Esophagus mucosa (tissue), 1 donor: ENCODE data around the gene PPP1R9A. TPM values are rescaled to one million over a fixed set of nuclear protein-coding genes. Genes with fewer than 3 reads are reported as not detected.
A peak's percentile ranks its signal among the peaks of the same experiment; 100 is the strongest.

Source experiments
- ATAC-seq: fragments of 200-7000 bp; cut with Tn5 transposase; one replicate; pipeline ENCODE4 v1.9.1; 2020
- total RNA-seq: library from RNA; stranded (reverse); gene quantifications from one replicate; pipeline ENCODE4 v1.2.4, GENCODE V29; 2023
- donor health status: DM: yes; HTN: yes; CAD: no.

Gene PPP1R9A
- total RNA-seq, 1 donor from 2014 or later = 0.36 TPM

- no peak for ATAC-seq
These were observed 194.0 kb downstream of the PPP1R9A start for GRCh38 chr7:95101422-95101821.

DNA sequence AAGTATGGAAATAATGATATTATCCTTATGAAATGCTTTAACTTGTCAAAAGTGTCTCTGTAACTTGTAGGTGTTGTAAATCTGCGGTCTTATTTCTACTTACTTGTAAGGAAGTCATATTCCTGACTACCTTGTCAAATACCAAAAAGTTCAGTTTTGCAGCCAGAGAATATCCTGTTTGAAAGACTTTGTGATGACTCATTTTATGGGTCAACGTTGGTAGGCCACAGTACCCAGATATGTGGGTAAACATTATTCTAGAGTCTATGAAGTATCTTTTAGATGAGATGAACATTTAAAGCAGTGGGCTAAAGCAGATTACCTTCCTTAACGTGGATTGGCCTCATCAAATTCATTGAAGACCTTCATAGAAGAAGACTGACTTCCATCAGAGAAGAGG lies 195.3 kb downstream of the PPP1R9A start:
- no peak for ATAC-seq

DNA sequence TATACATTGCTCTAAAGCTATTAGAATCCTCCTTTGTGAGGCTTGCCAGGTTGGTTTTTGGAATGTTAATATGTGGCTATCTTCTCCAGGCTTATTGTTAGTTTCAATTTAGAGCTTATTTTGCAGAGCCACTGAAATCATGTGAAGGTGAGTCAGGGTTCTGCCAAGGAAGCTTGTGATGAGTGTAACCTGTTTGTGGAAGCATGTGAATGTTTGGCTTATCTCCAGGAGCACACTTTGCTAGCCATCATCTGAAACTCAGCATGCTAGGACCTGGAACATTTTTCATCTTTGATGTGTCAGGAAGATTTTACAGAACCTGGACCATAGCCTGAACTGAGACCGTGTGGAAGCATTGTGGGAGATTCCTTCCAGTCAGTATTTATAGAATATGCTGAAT lies 197.3 kb downstream of the PPP1R9A start:
- no peak for ATAC-seq

DNA sequence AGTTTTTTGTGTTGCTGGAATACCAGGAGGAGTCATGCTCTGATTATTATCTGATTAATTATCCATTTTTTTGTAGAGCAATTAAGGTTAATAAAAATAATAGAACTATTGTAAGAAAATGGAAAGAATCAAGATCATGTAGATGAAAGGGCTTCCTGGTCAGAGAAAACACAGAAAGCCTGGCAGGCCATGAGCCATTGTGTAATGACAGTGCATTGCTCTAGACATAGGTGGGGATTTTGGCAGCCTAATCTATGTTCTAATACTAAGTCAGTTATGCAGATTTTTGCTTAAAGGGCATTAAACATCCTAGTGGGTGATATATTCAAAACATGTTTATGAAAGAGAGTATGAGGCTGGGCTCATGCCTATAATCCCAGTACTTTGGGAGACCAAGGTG lies 198.2 kb downstream of the PPP1R9A start:
- no peak for ATAC-seq

DNA sequence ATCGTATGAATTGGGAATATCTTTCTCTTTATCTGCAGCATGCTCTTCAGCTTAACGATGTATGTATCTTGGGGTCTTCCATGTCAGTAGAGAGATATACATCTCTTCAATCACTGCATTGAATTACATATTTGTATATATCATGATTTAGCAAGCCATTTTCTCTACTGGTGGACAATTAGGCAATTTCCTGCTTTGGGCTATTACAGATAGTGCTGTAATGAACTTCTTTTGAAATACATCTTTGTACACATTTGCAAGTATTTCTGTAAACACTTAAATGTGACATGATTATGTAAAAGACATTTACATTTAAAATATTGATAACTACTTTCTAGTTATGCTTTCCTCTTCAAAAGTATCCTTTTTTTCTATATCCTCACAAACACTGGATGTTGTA lies 199.0 kb downstream of the PPP1R9A start:
- ATAC-seq = no peak

DNA sequence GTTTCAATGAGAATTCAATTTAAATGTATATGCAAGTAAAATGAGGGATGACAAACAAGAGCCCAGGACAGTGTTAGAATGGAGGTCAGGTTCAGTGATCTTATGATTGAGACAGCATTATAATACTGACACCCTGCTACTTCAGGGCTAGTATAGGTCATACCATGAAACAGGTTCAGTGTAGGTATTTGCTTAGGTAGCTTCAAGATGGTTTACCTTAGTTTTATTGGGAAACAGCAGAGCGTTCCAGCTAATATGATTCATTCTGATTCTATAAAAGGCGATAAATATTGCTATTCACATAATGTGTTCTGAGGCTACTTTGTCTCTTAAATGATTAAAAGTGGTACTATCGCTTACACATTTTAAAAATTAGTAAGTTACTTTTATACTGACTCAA lies 203.3 kb downstream of the PPP1R9A start:
- ATAC-seq = no peak

DNA sequence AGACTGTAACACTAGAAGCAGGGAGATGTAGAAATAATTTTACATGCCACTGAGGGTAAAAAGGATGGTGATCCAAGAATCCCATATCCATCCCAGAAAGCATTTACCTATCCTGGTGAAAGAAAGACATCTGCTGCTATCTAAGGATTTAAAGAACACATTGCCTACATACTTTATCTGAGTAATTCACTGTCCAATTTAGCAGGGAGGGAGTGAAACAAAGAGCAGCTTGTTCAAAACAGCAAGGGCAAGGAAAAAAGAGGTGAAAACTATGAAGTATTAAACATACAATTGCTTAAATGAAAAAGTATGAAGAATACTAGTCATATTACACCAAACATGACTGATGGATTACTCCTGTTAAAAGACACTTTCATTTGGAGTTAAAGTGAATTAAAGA lies 206.2 kb downstream of the PPP1R9A start:
- ATAC-seq = no peak

DNA sequence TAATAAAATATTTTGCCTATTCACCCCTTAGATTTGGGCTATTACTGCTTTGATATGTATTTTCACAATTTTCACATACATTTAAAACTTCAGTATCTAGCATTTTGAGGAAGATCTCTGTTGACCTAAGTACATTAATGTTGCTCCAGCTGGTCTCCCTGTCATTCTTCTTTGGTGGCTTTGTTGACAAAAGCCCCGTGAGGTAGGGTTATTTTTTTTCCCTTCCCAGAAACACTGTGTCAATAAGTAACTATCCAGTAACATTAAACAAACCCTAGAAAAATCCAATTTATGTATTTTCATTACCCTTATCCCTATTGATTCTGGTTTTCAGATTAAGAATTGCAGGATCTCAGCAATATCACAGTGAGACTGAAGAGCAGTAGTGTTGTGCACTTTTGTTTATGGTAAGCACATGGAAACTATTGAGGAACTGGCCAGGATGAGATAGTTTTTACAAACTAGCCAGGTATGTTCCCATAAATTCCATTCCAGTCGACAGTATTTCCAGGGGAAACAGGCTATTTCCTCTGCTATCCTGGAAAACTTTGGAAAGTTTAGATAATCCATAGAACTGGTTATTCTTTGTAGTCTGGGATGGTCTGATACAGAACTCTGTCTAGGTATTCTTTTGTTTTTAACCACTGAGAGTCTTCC lies 218.8 kb downstream of the PPP1R9A start:
- no peak for ATAC-seq

GRCh38 chr7:95132500-95132899 lies 225.1 kb downstream of the PPP1R9A start:
- no peak for ATAC-seq

GRCh38 chr7:95139922-95140321 lies 232.5 kb downstream of the PPP1R9A start:
- ATAC-seq = no peak

GRCh38 chr7:95141755-95142154 lies 234.4 kb downstream of the PPP1R9A start:
- no peak for ATAC-seq

DNA sequence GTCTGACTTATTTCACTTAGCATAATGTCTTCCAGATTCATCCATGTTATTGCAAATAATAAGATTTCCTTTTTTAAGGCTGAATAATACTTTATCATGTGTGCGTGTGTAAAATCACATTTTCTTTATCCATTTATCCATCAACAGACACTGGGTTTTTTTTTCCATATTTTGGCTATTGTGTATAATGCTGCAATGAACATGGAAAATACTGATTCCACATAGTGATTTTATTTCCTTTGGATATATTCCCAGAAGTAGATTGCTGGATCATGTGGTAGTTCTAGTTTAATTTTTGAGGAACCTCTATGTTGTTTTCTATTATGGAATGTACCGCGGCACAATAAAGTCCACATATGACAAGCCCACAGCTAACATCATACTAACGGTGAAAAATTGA lies 236.9 kb downstream of the PPP1R9A start:
- no peak for ATAC-seq

- ATAC-seq = peak; percentile 62
These were observed 248.6 kb downstream of the PPP1R9A start for GRCh38 chr7:95155965-95156364.

- no peak for ATAC-seq
These were observed 250.0 kb downstream of the PPP1R9A start for GRCh38 chr7:95157381-95157780.

- no peak for ATAC-seq
These were observed 262.3 kb downstream of the PPP1R9A start for GRCh38 chr7:95169678-95170077.

DNA sequence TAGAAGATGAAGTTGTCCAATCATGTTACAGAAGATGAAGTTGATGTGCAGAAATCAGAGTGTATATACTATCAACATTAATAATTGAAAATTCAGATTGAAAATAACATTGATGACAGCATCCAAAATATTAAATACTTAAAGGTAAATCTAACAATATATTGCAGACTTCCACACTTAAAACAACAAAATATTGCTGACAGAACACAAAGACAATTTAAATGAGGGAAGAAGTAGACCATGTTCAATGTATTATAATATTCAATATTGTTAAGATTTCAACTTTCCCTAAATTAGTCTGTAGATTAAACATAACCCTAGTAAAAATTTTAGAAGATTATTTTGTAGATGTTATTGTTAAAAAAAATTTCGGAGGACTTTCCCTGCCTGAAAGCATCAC lies 265.0 kb downstream of the PPP1R9A start:
- no peak for ATAC-seq

DNA sequence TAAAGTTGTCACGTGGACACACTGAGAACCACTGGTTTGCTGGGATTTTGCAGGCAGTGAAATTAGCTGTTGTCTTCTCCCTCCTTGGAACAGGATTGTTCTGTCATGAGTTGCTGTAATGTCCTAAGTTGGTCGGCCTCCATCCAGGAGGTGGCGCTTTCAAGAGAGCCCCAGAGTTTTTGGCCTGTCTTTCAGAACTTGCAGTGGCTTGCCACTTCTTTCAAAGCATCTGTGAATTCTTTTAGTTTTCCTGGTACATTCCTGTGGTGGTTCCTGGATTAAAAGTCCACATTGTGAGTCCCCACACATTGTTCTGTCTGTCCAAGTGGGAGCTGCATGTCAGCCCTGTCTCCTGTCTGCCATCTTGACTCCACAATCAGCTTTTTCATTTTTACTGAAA lies 283.1 kb downstream of the PPP1R9A start:
- ATAC-seq = no peak

- ATAC-seq = no peak
These were observed 284.4 kb downstream of the PPP1R9A start for GRCh38 chr7:95191795-95192194.

GRCh38 chr7:95198863-95199262 lies 291.5 kb downstream of the PPP1R9A start:
- ATAC-seq = no peak

GRCh38 chr7:95199779-95200558 lies 292.6 kb downstream of the PPP1R9A start:
- no peak for ATAC-seq

- ATAC-seq = no peak
These were observed 293.3 kb downstream of the PPP1R9A start for GRCh38 chr7:95200741-95201140.

GRCh38 chr7:95201727-95202126 lies 294.3 kb downstream of the PPP1R9A start:
- no peak for ATAC-seq

- no peak for ATAC-seq
These were observed 297.2 kb downstream of the PPP1R9A start for GRCh38 chr7:95204618-95205017.

DNA sequence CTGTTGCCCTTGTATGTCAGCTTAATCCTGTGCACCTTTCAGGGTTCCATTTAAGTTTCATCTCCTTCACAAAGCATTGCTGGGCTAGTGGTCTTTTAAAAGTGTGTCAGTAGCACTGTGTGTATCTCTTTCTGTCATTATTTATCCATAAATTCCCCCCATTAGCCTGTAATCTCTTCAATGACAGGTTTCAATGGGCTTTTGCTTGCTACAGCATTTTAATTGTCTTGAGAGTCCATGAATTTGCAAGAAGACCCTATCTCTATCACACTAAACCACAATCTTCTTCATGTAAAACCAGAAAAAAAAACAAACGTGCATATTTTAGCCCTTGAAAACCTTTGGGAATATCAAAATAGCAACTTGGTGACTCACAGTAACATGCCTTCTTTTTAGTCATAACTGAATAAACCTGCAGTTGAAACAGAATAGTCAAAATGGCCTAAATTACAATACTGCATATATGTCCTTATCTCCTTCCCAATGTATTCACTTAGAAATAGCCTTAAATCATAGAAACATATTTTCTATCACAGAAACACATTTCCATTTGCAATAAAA lies 298.4 kb downstream of the PPP1R9A start:
- ATAC-seq = no peak
